ENCODE measurements around the gene TENT4A. TPM values are rescaled to one million over a fixed set of nuclear protein-coding genes. Genes with fewer than 3 reads are reported as not detected.

TENT4A gene
- total and polyA plus RNA-seq, 10 donors = 7.1 to 44.8 (median 33.0) TPM

GRCh38 chr5:6787941-6788340 is 74.7 kb downstream of the TENT4A start:
- Histone ChIP-seq H3K27me3 (replicated peaks in 1 of 7) (peaks cover 0 to 12% (median 0%) of the 10 kb centered on the region in 7 donors), H3K9me3 (no peaks in the 10 kb centered on the region), H3K4me3 (no peak overlapping the region), H3K4me1 (peaks cover 0 to 9% (median 0%) of the 10 kb centered on the region in 6 donors), H3K27ac (no peak overlapping the region), H3K36me3 (no peaks in the 10 kb centered on the region)
- DNase-seq = no peak
- intact Hi-C loops (cut with DNase I; ENCODE audit: low total_unique reads) = no loop called here
- TF ChIP-seq CTCF (IDR thresholded peaks at IDR 0.05 in 8 of 11, conservative IDR thresholded peaks at IDR 0.05 in 3 of 11) = no peak
- TF ChIP-seq POLR2AphosphoS5 (IDR thresholded peaks at IDR 0.05) = no peak
- TF ChIP-seq POLR2A (IDR thresholded peaks at IDR 0.05) = no peak
- 61 to 80% (median 71%) methylated on average over 4 of the region's 4 CpGs for WGBS, 5 donors

- TF ChIP-seq CTCF (IDR thresholded peaks at IDR 0.05 in 8 of 11, conservative IDR thresholded peaks at IDR 0.05 in 3 of 11) (no peak), POLR2AphosphoS5 (IDR thresholded peaks at IDR 0.05) (no peak), POLR2A (IDR thresholded peaks at IDR 0.05) (no peak)
- intact Hi-C loops (cut with DNase I; ENCODE audit: low total_unique reads) = no loop called here
- Histone ChIP-seq H3K27ac (no peak overlapping the region), H3K4me1 (peaks cover 0 to 14% (median 0%) of the 10 kb centered on the region in 6 donors), H3K36me3 (no peaks in the 10 kb centered on the region), H3K4me3 (no peak overlapping the region), H3K9me3 (no peaks in the 10 kb centered on the region), H3K27me3 (replicated peaks in 1 of 7) (peaks cover 0 to 17% (median 0%) of the 10 kb centered on the region in 7 donors)
- WGBS, 5 donors = 73 to 95% (median 82%) methylated on average over 6 to 7 of the region's 7 CpGs
- DNase-seq = no peak
Measured at GRCh38 chr5:6788439-6788838, 75.2 kb downstream of the TENT4A start.

GRCh38 chr5:6788956-6789649 is 75.9 kb downstream of the TENT4A start:
- no peaks in the 10 kb centered on the region for H3K9me3 ChIP-seq
- WGBS, 5 donors = 76 to 88% (median 83%) methylated on average over 15 of the region's 15 CpGs
- TF ChIP-seq POLR2AphosphoS5 (IDR thresholded peaks at IDR 0.05) (no peak), CTCF (IDR thresholded peaks at IDR 0.05 in 8 of 11, conservative IDR thresholded peaks at IDR 0.05 in 3 of 11) (no peak), POLR2A (IDR thresholded peaks at IDR 0.05) (no peak)
- H3K4me3 ChIP-seq = no peak overlapping the region
- H3K27ac ChIP-seq = no peak overlapping the region
- no peak for DNase-seq
- H3K36me3 ChIP-seq = no peaks in the 10 kb centered on the region
- H3K4me1 ChIP-seq = peaks cover 0 to 15% (median 0%) of the 10 kb centered on the region in 6 donors
- H3K27me3 ChIP-seq (replicated peaks in 1 of 7) = peaks cover 0 to 23% (median 0%) of the 10 kb centered on the region in 7 donors
- intact Hi-C loops (cut with DNase I; ENCODE audit: low total_unique reads) = no loop called here

- Histone ChIP-seq H3K9me3 (no peaks in the 10 kb centered on the region), H3K36me3 (no peaks in the 10 kb centered on the region), H3K27me3 (replicated peaks in 1 of 7) (peaks cover 0 to 30% (median 0%) of the 10 kb centered on the region in 7 donors), H3K4me1 (peaks cover 0 to 15% (median 0%) of the 10 kb centered on the region in 6 donors), H3K4me3 (no peak overlapping the region), H3K27ac (no peak overlapping the region)
- 78 to 91% (median 83%) methylated on average over 8 of the region's 8 CpGs for WGBS, 5 donors
- TF ChIP-seq POLR2A (IDR thresholded peaks at IDR 0.05) (no peak), POLR2AphosphoS5 (IDR thresholded peaks at IDR 0.05) (no peak), CTCF (IDR thresholded peaks at IDR 0.05 in 8 of 11, conservative IDR thresholded peaks at IDR 0.05 in 3 of 11) (no peak)
- no peak for DNase-seq
- intact Hi-C loops (cut with DNase I; ENCODE audit: low total_unique reads) = no loop called here
Measured at GRCh38 chr5:6790346-6790865, 77.2 kb downstream of the TENT4A start.
